CD4-positive, alpha-beta T cell treated with Interferon gamma for 1 hour (primary cell): Measurements from ENCODE around the gene CRIP2.

Source experiments
- DNase-seq: peaks from one replicate; pipeline ENCODE4 v3.0.0-alpha.2; 2020

CRIP2 gene

DNA sequence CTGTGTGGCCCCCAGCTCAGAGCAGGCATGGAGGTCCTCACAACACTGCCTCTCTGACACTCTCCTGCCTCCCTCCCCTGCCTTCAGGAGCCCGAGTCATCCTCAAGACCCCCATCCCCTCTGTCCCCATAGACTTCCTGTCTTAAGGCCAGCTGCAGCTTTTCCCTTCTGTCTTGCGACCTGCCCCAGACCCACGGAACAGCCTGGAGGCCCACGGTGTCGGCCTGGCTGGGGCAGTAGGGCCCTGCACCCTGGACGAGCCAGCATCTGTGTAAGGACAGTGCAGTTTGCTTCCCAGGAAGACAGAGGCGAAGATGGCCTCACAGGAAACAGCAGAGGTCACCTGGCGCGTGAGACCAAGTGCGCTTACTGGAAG lies 26.1 kb downstream of the CRIP2 start:
- no peak for DNase-seq

DNA sequence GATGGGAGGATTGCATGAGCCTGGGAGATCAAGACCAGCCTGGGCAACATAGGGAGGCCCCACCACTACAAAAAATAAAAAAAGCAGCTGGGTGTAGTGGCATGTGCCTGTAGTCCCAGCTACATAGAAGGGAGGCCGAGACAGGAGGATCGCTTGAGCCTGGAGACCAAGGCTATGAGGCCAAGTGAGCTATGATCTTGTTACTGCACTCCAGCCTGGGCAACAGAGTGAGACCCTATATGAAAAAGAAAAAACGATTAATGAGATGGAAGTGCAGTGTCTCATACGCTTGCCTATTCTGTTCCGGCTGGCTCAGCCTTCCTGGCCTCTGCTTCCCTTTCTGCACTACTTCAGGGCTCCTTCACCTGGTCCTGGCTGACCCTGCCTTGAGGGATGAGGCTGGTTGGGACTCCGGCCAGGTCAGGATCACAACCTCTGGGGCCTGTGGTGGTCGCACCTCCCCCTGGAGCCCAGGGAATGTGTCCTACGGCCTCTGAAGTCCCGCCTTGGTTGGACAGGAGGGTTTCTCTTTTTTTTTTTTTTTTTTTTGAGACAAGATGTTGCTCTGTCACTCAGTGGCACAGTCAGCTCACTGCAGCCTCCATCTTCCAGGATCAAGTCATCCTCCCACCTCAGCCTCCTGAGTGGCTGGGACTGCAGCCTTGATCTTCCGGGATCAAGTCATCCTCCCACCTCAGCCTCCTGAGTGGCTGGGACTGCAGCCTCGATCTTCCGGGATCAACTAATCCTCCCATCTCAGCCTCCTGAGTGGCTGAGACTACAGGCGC lies 27.1 kb downstream of the CRIP2 start:
- no peak for DNase-seq

DNA sequence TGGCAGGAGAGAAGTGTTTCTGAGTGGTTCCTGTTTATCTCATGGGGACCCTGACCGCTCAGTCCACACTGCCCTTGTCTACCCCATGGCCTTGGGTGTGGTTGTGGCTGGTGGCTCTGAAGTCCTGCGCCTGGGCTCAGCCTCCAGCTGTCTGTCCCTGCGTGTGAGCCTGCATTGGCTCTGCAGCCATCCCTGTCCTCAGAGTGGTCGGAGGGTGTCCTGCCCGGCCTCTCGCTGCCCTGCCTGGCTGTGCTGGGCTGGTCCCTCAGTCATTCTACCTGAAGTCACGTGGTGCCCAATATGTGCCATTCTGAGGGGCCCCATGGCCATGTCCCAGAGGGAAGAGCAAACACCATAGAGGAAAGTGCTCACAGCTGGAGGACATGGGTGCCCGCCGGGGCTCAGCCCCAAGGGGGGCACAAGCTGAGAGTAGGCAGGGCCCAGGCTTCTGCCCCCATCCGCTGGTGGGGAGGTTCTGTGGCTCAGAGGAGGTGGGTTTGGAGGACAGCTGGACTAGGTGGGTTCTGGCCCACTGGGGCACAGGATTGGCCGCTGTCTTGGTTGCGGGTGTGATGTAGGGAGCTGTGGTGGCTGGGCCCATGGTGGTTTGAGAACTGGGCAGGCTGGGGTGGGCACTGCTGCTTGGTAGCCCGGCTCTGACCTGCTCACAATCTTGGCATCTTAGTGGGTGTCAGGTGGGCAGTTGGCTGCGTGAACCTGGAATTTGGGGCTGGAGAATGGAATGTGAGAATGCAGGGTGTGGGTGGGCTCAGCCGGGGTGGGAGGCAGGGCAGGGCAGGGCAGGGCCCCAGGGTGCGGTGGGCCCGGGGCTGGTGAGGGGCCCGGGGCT lies 28.1 kb downstream of the CRIP2 start:
- DNase-seq = peak; percentile 13

DNA sequence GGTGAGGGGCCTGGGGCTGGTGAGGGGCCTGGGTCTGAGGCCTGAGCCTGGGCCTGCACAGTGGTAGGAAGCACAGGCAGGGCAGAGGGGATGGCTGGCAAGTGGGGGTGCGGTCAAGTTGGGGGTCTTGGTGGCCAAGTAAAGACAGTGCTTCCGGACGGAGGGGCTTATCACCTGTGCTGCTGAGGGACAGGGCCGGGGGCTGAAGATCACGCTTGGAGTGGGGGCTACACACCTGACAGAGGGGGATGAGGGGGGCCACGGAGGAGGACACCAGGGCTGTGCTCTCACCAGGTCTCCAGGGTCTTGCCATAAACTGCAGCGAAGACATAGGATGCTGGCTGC lies 28.6 kb downstream of the CRIP2 start:
- DNase-seq = peak; percentile 4

DNA sequence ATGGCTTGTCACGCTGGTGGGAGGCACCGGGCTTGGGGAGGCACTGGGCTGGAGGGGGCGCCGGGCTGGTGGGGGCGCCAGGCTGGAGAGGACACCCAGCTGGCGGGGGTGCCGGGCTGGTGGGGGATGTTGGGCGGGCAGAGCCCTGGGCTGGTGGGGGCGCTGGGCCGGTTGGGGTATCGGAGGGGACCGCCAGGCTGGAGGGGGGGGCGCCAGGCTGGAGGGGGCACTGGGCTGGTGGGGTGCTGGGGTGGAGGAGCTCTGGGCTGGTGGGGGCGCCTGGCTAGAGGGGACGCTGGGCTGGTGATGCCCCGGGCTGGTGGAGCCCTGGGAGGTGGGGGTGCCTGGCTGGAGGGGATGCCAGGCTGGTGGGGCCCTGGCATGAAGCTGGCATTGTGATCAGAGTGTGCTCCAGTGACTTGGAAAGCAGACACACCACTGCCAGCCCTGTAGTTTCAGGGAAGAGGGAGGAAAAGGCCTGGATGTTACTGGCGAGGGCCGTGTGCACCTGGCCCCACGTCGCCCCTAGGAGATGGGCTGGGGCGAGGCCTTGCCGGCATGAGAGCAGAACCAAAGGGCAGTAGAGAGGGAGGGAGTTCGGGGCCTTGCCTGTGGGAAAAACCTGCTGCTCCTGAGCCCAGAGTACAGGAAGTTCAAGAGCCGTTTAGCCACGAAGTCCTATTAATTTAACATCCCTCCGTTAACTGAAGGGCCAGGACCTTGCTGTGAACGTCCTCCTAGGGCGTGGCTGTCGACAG lies 29.5 kb downstream of the CRIP2 start:
- DNase-seq = peak; percentile 2

DNA sequence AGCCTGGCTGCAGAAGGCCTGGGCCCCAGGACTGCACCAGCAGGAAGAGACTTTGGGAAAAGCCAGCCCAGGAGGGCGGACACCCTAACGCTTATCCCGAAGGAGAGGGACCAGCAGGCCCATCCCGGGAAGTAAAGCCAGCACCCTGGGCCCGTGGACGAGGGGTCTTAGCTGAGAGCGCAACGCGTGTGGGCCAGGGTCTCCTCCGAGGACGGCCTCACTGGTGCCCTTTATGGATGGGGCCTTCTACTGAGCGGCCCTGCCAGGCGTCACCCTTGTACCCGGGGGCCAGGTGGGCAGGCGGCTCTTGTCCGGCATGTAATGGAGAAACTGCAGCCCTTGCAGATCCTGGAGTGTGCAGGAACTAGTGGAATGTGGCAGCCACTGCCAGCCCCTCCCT lies 30.5 kb downstream of the CRIP2 start:
- no peak for DNase-seq

DNA sequence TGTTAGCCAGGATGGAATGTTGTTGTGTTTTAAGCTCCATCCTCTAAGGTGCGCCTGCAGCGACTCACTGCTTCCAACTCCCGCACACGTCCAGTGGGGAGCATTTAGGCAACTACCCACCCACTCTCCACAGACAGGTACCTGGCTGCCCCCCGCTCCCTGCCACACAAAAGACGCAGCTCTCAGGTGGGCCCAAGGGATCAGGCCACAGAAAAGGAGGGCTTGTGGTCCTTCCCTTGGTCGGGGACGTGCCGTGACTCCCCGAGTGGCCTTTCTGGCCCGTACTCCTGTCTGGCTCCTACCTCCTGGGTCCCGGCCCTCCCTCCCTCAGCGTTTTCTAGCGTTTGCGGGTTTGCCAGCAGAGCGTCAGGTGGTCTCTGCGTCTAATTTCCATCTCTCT lies 32.6 kb downstream of the CRIP2 start:
- DNase-seq = no peak

DNA sequence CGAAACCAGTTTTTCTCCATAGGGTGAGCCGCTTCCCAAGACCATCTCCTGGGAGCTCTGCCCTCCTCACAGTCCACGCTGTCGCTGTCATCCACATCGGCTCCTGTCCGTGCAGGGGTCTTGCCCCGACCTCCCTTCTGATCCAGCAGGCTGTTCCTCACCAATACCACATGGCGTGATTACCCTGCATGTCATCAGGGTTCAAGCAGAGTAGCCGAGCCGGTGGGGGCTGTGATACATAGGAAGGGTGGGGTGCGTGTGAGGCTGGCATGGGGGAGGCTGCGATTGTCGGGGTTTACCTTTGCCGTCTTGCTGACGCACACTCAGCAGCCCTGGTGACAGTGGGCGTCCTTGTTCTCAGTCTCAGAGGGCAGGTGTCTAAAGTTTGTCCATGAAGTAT lies 33.4 kb downstream of the CRIP2 start:
- no peak for DNase-seq

DNA sequence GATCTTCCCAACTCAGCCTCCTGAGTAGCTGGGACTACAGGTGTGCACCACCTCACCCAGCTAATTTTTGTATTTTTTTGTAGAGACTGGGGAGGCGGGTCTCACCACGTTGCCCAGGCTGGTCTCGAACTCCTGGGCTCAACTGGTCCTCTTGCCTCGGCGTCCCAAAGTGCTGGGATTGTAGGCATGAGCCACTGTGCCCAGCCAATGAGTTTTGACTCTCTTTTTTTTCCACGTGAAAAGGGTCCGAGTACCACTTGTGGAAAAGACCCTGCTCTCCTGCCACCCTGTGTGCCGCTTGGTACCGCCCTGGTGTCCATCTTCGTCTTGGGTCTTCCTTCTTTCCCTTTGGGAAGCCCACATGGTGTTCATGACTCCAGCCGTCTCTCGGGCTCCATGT lies 34.0 kb downstream of the CRIP2 start:
- no peak for DNase-seq

DNA sequence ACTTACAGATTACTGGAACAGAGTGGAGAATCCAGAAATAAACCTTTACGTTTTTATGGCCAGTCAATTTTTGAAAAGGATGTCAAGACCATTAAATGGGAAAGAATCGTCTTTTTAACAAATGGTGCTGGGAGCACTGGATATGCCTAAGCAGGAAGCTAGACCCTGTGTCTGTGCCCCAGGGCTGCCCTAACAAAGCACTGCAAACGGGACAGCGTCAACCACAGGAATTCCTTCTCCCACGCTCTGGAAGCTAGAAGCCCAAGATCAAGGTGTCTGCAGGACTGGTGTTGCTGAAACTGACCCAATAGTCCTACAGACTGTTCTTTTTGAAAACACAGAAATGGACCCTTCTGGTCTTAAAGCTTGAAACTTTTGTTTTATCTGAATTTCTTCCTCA lies 42.5 kb downstream of the CRIP2 start:
- DNase-seq = no peak

DNA sequence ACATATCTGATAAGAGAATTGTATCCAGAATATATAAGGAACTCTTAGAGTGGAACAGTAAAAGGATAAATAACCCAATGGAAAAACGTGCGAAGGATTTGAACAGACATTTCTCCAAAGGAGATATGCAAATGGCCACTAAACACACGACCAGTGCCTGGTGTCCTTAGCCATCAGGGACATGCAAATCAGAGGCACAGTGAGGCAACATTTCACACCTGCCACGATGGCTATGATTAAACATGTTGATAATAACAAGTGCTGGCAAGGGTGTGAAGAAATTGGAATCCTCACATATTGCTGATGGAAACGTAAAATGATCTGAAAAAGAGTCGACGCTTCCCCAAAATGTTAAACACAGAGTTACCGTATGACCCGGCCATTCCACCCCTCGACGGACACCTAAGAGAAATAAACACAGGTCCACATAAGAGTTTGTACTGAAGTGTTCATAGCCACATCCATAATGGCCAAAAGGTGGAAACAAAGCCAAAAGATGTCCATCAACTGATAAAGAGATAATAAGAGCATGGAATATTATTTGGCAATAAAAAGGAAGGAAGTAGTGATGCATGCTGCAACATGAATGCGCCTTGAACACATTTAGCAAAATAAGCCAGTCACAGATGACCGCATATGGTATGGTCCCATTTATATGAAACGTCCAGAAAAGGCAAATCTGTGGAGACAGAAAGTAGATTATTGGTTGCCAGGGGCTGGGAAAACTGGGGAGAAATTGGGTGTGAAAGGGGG lies 45.5 kb downstream of the CRIP2 start:
- DNase-seq = no peak

DNA sequence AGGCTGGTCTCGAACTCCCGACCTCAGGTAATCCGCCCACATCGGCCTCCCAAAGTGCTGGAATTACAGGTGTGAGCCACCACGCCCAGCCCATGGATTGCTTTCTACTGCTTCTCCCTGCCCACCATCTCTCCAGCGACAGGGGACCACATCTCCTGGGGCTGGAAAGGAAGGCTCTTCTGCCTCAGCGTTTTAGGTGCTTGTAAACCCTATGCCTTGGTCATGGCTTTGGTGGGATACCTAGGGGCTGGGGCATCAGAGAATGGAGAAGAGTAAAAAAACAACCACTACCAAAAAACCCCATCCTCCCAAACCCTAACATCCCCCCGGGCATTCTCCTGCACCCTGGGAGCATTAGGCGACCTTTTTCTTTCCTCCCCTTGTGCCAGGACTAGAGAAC lies 50.7 kb downstream of the CRIP2 start:
- DNase-seq = no peak

DNA sequence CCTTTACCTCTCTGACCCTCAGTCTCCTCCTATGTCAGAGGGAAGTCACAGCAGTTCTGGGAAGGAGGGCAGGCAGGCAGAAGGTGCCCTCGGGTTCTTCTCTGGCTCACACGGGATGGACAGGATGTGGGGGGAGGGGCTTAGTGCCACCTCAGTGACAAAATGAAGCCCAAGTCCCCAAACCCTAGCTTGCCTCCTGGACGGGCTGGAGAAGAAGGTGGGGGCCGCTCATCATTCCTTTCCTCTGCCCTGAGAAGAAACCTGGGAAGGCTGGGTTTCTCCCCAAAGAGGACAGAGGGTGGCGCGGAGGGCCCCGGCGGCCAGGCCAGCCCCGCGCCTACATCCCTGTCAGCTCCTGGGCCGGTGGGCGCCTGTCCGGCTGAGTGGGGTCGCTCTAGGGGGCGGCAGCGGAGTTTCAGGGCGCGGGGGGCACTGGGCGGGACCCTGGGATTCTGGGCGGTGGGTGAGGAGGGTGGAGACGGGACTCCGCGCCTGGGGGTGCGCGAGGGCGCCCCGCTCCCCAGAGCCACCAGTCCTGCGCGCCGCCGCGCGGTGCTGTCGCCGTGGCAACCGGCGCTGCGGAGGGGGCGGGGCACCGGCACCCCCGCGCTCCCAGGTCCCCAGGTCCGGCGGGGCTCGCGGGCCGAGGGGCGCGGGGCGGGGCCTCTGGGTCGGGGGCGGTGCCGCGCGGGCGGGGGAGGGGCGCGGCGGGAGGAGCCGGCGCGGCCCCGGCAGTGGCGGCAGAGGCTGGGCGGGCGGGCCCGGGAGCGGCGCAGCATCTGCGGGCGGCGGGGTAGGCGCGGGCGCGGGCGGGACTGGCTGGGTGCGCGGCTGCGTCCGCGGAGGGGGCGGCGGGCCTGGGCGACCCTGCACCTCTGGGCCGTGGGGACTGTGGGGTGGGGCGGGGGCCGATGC lies 51.5 kb downstream of the CRIP2 start, which contains the start of gene TMEM121:
TMEM121 (plus strand) TSS at position 723 of the 915 bp plus-strand sequence. CDS start 2,252 bp downstream, outside the sequence.
- peak; percentile 38 for DNase-seq

DNA sequence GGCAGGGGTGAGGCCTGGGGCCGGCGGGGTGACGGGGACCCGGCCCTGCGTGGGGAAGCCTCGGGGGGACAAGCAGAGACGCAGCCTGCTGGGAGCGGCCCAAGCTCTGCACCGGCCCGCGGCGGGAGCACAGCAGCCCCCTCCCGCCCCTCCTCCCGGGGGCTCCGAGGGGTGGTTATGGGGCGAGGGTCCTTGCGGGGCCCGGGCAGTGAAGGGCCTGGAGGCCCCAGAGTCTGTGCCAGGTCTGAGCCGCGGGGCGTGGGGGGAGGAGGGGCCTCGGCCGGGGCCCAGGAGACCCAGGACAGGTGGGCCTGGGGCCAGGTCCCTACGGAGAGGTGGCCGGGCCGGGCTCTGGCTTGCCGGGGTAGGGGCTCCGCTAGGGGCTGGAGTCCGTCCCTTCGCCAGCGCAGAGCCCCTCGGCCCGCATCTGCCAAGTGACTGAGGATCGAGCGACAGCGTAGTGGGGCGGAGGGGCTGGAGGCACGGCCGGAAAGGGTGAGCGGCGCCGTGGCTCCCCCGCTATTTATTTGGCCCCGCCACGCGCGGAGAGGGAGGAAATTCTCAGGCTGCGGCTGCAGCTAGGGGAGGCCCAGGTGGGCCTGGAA lies 52.3 kb downstream of the CRIP2 start:
- no peak for DNase-seq

DNA sequence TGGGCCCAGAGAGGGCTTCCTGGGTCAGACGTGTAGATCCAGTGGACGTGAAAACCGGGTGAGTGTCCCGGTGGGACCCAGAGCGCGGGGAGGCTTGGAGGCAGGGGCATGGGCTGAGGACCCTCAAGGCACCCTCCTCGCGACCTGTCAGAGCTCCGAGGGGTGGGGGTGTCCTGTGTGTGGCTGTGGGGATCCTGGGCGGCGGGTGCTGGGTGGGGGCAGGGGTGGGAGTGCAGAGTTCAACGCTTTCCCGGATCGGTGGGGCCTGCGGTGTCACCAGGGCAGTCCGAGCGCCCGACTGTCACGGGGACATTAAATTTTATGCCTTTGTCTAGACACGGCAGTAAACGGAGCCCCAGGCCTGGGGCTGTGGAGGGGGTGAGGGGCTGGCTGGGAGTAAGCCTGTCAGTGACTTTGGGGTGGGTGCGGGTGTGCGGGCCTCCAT lies 52.8 kb downstream of the CRIP2 start:
- DNase-seq = no peak

DNA sequence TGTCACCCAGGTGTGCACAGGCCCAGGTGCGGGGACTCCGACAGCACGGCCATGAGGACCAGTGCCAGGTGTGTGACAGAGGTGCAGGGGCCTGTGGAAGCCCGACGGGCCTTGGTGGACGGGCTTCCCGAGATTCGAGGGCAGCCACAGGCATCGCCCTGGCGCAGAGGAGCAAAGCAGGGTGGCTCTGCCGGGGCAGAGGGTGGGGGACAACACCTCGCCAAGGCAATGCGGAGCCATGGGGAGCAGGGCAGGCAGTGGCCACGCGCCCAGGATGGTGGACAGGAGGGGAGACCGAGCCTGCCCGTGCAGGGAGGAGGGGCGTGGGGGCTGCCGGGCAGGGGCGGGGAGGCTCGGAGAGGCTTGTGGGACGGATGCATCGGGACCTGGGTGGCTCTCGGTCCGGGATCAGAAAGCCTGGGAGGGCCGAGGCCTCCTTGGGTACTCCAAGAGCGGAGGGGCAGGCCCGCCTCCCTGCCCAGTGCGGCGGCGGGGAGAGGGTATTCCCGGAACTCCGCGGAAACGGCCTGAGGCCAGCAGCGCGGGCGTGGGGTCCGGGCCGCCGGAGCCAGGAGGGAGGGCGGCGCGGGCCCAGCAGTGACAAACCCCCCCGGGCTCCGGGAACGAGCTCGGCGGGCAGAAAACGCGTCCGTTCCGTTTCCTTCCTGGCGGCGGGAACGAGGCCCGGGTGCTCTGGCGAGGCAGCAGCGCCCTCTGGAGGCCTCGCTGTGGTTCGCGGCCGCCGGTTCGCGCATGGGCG lies 53.4 kb downstream of the CRIP2 start:
- peak; percentile 74 for DNase-seq

DNA sequence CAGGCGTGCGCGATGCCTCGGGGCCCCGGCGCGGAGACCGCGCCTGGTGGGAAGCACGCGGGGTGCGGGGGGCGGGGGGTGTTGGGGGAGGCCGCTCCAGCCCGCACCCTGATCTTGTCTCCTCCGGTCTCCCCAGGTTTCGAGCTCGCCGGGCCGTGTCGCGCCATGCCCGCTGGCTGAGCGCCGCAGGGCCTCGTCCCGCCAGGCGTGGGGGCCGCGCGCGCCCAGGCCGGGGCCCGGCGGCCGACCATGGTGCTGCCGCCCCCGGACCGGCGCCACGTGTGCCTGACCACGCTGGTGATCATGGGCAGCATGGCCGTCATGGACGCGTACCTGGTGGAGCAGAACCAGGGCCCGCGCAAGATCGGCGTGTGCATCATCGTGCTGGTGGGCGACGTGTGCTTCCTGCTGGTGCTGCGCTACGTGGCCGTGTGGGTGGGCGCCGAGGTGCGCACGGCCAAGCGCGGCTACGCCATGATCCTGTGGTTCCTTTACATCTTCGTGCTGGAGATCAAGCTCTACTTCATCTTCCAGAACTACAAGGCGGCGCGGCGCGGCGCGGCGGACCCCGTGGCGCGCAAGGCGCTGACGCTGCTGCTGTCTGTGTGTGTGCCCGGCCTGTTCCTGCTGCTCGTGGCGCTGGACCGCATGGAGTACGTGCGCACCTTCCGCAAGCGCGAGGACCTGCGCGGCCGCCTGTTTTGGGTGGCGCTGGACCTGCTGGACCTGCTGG lies 54.1 kb downstream of the CRIP2 start:
- DNase-seq = no peak

DNA sequence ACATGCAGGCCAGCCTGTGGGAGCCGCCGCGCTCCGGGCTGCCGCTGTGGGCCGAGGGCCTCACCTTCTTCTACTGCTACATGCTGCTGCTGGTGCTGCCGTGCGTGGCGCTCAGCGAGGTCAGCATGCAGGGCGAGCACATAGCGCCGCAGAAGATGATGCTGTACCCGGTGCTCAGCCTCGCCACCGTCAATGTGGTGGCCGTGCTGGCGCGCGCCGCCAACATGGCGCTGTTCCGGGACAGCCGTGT lies 54.6 kb downstream of the CRIP2 start:
- DNase-seq = no peak
